Esophagus (tissue), 2 donors: Measurements from ENCODE around the gene ILKAP. TPM values are rescaled to one million over a fixed set of nuclear protein-coding genes. Genes with fewer than 3 reads are reported as not detected.

Experiments
- H3K27ac ChIP-seq, 2 donors: one replicate each; pipeline ENCODE4 v1.5.1; 2013; ENCODE audit warnings: low read depth in 2 of 2, mild to moderate bottlenecking in 2 of 2, inconsistent platforms in 1 of 2, low read length in 1 of 2, moderate library complexity in 1 of 2
- H3K27me3 ChIP-seq, 2 donors: one replicate each; pipeline ENCODE4 v1.6.1; 2013; ENCODE audit warnings: low read length in 2 of 2, control low read depth in 1 of 2, mild to moderate bottlenecking in 1 of 2; ENCODE audit not compliant: insufficient read depth in 2 of 2, control insufficient read depth in 1 of 2
- H3K36me3 ChIP-seq, 2 donors: one replicate each; pipeline ENCODE4 v1.6.1; 2013; ENCODE audit warnings: low read length in 1 of 2; ENCODE audit not compliant: control insufficient read depth in 2 of 2, insufficient read depth in 2 of 2
- H3K4me1 ChIP-seq, 2 donors: one replicate each; pipeline ENCODE4 v1.6.1; 2013; ENCODE audit warnings: low read length in 1 of 2; ENCODE audit not compliant: control insufficient read depth in 2 of 2, insufficient read depth in 2 of 2
- H3K4me3 ChIP-seq, 2 donors: one replicate each; pipeline ENCODE4 v1.5.1; 2013; ENCODE audit warnings: low read length in 2 of 2, mild to moderate bottlenecking in 2 of 2, low read depth in 1 of 2, moderate library complexity in 1 of 2
- H3K9me3 ChIP-seq, 2 donors: one replicate each; pipeline ENCODE4 v1.6.1; 2013; ENCODE audit warnings: mild to moderate bottlenecking in 2 of 2, low read depth in 1 of 2, low read length in 1 of 2, moderate library complexity in 1 of 2; ENCODE audit not compliant: control insufficient read depth in 2 of 2, insufficient read depth in 1 of 2
- WGBS, 2 donors: extraction: QIAGEN DNeasy Blood & Tissue Kit; methylation state at CpG; one replicate each; pipeline ENCODE4 v1.1.7; 2013; 5-methylcytosine and 5-hydroxymethylcytosine counted together
- polyA plus RNA-seq, 2 donors: library from polyadenylated mRNA; stranded (reverse); fragments of 200-250 nt; gene quantifications; one replicate each; pipeline ENCODE4 v1.2.3, GENCODE V29; 2013
- donor health status: healthy with polysubstance abuse.
- donor health status: Bipolar disorder and iron deficiency.

The ILKAP gene
- polyA plus RNA-seq, 2 donors, result 36.7 to 41.4 TPM

DNA sequence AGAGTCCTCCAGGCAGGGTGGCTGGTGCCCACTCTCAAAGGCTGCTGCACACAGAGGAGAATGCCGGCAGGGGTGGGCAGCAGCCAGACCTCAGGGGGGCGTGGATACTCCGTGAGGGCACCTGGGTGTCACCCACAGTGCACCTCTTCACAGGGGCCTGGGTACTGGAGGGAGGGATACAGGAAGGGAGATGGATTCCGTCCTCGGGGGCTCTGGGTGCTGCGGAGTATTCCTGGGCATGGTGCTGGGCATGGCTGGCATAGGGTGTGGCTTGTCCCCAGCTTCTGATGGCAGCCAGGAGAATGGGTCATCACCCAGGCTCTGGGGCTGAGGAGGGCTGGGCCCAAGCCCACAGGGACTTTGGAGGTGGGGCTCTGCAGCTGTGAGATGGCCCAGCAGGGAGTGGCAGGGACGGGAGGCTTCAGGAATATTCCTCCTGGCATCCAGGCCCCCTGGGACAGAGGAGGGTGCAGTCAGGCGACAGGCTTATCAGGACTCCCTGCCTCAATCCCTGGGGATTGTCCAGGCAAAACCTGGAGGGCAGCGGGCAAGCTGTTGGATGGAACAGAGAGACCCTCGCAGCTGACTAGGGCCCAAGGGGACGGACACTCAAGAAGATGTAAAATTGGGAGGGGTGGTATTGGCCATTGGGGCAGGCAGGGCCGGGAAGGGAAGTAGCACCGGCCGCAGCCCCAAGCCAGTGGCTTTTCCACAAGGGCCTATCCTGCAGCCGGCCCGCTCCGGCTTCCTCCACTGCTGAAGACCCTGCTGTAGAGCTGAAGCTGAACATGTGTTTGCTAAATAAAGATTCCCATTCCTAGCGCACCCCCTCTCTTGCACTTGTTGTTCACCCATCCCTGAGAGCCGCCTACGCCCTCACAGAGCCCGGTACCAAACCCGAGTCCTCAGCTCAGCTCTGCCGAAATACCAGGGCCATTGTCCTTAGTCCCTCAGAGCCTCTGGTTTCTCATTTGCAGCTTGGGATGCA lies 70.7 kb downstream of the ILKAP start:
- Histone ChIP-seq H3K27me3 (no peaks in the 10 kb centered on the region), H3K36me3 (no peaks in the 10 kb centered on the region), H3K27ac (no peak overlapping the region), H3K9me3 (no peaks in the 10 kb centered on the region), H3K4me1 (peaks cover 0 to 6% of the 10 kb centered on the region in 2 donors), H3K4me3 (no peak overlapping the region)
- 89% methylated on average over 23 of the region's 23 CpGs for WGBS, 2 donors

DNA sequence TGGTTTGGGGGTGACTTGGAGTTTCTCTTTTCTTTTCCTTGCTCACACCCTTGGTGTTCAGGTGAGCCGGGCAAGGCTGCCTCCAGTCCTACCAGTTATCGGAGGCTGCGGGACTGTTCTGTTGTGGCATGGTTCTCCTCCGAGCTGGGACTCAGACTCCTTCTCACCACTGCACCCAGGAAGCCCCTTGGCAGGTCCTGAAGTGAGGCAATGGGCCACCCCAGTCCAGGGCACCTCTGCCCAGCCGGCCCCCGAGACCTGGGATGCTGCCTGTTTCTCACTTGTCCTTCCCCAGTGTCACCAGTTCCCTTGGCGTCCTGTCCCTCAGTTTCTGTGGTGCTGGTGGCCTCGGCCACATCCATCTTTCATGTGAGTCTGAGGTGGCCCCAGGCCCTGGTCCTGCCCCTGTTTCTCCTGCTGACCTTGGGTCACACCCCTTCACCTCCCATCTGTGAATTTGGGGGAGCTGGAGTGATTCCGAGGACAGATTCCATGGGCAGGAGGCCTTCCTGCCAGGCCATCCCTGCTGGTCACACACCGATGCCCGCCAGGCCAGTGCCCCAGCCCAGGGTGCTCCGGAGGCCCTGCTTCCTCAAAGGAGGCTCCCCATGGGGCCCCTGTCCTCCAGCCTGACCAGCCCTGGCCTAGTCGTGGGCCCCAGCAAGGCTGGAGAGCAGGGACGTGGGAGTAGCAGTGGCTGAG lies 71.6 kb downstream of the ILKAP start:
- Histone ChIP-seq H3K27me3 (no peaks in the 10 kb centered on the region), H3K9me3 (no peaks in the 10 kb centered on the region), H3K27ac (no peak overlapping the region), H3K36me3 (no peaks in the 10 kb centered on the region), H3K4me1 (peaks cover 0 to 6% of the 10 kb centered on the region in 2 donors), H3K4me3 (no peak overlapping the region)
- 88 to 91% methylated on average over 13 to 14 of the region's 14 CpGs for WGBS, 2 donors

DNA sequence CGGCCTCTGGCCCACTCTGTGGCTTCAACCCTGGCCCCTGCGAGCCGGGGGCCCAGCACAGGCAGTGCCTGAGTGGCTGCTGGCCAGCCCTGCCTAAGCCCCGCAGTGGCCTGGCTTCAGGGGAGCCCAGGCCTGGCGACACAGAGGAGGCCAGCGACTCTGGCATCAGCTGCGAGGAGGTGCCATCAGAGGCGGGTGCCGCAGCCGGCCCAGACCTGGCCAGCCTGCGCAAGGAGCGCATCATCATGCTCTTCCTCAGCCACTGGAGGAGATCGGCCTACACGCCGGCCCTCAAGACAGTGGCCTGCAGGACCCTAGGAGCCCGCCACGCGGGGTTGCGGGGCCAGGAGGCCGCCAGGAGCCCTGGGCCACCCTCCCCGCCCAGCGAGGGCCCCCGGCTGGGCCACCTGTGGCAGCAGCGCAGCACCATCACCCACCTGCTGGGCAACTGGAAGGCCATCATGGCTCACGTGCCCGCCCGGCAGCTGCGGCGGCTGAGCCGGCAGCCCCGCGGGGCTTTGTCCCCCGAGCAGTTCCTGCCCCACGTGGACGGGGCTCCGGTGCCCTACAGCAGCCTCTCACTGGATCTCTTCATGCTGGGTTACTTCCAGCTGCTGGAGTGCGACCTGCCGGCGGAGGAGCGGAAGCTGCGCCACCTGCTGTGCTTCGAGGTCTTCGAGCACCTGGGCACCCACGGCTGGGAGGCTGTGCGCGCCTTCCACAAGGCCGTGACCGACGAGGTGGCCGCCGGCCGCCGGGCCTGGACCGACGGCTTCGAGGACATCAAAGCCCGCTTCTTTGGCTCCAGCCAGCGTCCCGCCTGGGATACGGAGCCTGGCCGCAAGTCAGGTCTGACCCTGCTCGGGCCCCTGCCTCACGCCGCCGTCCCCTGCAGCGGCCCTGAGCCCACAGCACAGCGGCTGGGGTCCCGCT lies 72.5 kb downstream of the ILKAP start:
- Histone ChIP-seq H3K27ac (no peak overlapping the region), H3K9me3 (no peaks in the 10 kb centered on the region), H3K4me1 (peaks cover 0 to 6% of the 10 kb centered on the region in 2 donors), H3K27me3 (no peaks in the 10 kb centered on the region), H3K4me3 (no peak overlapping the region), H3K36me3 (no peaks in the 10 kb centered on the region)
- 91% methylated on average over 65 to 68 of the region's 68 CpGs for WGBS, 2 donors

DNA sequence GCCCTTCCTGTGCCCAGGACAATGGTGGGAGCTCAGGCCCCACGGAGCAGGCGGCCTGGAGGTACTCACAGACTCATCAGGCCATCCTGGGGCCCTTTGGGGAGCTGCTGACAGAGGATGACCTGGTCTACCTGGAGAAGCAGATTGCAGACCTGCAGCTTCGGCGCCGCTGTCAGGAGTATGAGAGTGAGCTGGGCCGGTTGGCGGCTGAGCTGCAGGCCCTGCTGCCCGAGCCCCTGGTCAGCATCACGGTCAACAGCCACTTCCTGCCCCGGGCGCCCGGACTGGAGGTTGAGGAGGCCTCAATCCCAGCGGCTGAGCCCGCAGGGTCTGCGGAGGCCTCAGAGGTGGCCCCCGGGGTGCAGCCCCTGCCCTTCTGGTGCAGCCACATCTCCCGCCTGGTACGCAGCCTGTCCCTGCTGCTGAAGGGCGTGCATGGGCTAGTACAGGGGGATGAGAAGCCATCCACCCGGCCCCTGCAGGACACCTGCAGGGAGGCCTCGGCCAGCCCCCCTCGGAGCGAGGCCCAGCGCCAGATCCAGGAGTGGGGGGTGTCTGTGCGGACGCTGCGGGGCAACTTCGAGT lies 73.3 kb downstream of the ILKAP start:
- Histone ChIP-seq H3K27me3 (no peaks in the 10 kb centered on the region), H3K4me1 (peaks cover 0 to 6% of the 10 kb centered on the region in 2 donors), H3K27ac (no peak overlapping the region), H3K36me3 (no peaks in the 10 kb centered on the region), H3K4me3 (no peak overlapping the region), H3K9me3 (no peaks in the 10 kb centered on the region)
- 86 to 94% methylated on average over 28 of the region's 28 CpGs for WGBS, 2 donors

DNA sequence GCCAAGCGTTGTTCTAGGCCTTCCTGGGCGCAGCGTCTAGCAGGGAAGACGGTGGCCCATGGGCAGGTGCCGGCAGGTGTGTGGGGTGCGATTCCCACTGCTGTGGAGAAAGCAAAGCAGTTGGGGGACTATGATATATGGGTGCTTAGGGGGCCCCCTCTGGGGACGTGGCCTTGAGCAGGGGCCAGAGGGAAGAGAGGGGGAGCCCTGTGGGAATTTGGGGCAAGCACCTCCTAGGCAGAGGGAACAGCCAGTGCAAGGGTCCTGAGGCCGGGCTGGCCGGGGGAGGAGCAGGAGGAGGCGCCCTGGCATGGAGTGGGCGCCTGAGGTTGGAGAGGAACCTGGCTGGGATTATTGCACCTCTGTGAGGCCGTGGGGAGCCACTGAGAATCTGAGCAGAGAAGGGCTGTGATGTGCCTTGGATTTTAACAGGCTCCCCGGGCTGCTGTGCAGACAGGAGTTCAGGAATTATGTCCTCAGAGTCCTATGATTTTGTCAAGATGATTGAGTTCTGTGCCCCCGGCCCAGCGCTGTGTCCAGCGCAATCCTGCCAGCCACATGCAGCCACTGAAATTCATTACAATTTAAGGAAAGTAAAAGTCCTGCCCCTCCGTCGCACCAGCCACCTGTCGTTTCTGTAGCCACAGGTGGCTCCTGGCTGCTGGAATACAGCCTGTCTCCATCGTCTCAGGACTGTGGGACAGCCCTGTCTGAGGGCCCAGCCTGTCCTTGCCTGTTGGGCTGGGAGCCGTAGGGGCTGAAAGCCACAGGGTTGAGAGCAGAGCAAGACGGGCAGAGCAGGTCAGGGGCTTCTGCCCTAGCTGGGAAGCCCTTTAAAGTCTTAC lies 74.1 kb downstream of the ILKAP start:
- no peaks in the 10 kb centered on the region for H3K9me3 ChIP-seq
- no peak overlapping the region for H3K27ac ChIP-seq
- H3K27me3 ChIP-seq, result no peaks in the 10 kb centered on the region
- H3K36me3 ChIP-seq, result no peaks in the 10 kb centered on the region
- WGBS, 2 donors, result 85 to 87% methylated on average over 22 of the region's 22 CpGs
- H3K4me3 ChIP-seq, result no peak overlapping the region
- peaks cover 0 to 6% of the 10 kb centered on the region in 2 donors for H3K4me1 ChIP-seq

DNA sequence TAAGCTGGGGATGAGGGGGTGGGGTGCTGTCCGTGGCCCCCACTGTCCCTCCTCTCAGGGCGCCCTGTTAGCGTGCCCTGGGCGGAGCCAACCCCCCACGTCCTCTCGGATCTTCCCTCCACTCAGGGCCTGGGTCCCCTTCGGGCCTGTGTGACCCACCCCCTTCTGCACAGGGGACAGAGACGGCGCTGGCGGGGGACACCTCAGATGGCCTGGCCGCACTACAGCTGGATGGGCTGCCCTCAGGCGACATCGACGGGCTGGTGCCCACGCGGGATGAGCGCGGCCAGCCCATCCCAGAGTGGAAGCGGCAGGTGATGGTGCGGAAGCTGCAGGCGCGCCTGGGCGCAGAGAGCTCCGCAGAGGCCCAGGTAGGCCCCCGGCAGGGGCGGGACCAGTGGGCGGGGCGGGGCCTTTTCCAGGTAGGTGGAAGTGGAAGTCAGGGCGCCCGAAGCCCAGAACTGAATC lies 74.9 kb downstream of the ILKAP start:
- H3K36me3 ChIP-seq, result no peaks in the 10 kb centered on the region
- H3K9me3 ChIP-seq, result no peaks in the 10 kb centered on the region
- no peak overlapping the region for H3K4me3 ChIP-seq
- H3K4me1 ChIP-seq, result peaks cover 0 to 7% of the 10 kb centered on the region in 2 donors
- no peak overlapping the region for H3K27ac ChIP-seq
- WGBS, 2 donors, result 70% methylated on average over 30 of the region's 30 CpGs
- H3K27me3 ChIP-seq, result no peaks in the 10 kb centered on the region

DNA sequence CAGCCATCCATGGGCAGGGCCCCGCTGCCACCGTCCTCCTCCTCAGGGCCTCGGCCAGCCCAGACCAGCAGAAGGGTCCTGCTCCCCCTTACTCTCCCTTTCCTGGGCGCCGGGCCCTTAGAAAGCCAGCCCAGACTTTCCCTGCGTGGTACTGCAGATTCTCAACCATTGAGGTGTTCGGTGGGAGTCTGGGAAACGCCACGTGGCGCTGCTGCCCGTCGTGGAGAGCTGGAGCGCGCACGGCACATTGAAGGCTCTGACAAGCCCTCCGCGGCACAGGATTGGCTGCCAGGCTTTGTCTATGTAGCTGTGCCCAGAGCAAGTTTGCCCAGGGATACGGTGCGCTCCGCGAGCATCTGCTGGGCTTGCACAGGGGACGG lies 75.4 kb downstream of the ILKAP start:
- 86% methylated on average over 22 of the region's 22 CpGs for WGBS, 2 donors
- Histone ChIP-seq H3K4me3 (no peak overlapping the region), H3K27me3 (no peaks in the 10 kb centered on the region), H3K36me3 (no peaks in the 10 kb centered on the region), H3K4me1 (peaks cover 0 to 7% of the 10 kb centered on the region in 2 donors), H3K9me3 (no peaks in the 10 kb centered on the region), H3K27ac (no peak overlapping the region)

DNA sequence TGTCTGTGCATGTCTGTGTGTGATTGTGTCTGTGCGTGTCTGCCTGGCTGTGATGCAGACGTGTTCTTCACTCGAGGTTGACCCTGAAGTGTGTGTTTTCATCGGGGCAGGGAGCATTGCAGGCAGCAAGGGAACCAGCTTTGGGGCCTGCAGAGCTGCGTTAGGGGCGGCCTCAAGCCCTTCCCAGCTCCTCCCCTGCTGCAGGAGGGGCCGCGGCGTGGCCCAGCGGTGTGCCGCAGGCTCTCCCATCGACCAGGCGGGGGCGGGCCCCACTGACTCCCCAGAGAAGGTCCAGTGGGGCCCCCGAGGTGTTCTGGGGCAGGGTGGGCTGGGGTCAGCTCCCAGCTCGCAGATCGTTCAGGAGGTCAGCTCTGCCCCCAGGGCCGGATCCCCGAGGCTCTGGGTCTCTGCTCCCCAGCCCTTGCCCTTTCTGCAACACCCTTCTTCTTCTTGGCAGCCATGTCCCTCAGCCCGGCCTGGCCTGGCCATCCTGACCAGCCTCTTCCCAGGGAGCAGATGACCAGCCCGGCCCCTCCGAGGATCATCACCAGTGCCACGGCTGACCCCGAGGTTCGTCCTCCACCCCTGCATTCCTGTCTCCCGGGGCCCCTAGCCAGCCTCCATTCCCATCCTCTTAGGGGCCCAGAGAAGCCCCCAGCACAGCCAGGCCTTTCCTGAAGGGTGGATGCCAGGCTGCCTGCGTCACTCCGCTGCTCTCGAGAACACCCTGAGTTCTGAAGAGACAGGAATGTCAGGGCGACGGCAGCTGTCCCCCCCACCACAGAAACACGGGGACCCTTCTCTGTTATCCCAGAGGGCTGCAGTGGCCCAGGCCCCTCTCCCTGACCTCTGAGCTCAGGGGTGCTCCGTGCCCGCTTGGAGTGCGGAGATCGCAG lies 76.1 kb downstream of the ILKAP start:
- Histone ChIP-seq H3K4me3 (no peak overlapping the region), H3K4me1 (peaks cover 0 to 7% of the 10 kb centered on the region in 2 donors), H3K9me3 (no peaks in the 10 kb centered on the region), H3K36me3 (no peaks in the 10 kb centered on the region), H3K27ac (no peak overlapping the region), H3K27me3 (no peaks in the 10 kb centered on the region)
- WGBS, 2 donors, result 48 to 50% methylated on average over 33 to 36 of the region's 36 CpGs
